Right kidney (tissue), 1 donor: Measurements from ENCODE around the gene NEDD4L.
A peak's percentile ranks its signal among the peaks of the same experiment; 100 is the strongest.

ENCODE experiments used
- DNase-seq: peaks from one replicate; pipeline ENCODE4 v3.0.0-alpha.2; 2016

The NEDD4L gene

DNA sequence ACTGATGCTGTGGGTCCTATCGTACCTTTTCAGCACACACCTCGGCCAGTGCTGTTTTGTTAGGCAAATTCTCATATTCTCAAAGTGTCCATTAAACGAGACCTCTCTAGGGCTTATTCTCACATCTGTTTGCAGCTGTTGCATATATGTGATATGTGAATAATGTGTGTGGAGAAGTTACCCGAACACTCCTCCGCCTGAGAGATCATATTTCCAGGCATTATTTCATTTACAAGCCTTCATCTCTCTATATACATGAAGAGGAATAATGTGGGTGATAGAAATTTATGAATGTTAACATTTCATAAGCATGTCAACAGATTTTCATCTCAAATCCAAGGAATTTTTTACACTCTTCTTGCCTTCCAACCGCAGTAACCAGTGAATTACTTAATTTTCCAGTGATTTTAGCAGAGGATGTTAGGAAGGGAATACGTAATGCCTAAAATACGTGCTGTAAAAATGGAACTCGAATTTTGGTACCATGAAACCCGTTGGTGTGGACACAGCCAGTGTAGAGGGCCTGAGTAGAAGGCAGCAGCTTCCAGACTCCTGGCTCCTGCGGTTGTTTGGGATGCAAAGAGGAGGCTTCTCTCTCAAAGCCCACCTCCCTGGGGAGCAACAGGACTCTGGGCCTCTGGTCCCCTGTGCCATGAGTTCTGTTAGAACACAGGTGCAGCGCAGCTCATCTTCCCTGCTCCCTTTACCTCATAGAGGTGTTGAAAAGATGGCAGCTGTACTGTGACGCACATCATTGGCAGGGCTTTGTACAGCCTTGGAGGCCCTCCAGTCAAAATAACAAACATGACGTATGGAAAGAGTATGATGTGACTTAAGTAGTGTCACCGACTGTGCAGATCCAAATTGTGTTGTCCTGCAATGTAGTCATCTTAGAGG lies 280.1 kb downstream of the NEDD4L start:
- no peak for DNase-seq

DNA sequence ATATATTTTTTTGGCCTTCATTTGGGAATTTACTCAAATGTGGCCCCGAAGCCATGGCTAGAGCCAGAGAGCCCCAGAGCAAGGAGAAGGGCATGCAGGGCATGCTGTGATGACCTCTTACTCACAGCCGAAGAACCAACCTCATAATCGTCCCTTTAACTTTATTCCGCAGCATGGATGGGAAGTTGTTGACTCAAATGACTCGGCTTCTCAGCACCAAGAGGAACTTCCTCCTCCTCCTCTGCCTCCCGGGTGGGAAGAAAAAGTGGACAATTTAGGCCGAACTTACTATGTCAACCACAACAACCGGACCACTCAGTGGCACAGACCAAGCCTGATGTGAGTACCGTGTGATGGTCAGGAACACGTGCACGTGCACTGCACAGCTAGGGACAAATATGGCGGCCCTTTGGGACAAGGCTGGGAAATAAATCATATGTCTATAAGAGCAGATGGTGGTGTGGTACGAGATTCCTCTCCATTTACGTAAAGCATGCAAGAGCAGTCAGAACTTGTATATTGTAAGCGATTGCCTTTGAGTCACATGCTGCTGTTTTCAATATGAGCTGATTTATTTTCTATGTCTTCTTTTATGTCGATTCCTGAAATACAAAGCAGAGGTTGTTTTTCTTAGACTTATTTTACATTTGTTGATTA lies 280.9 kb downstream of the NEDD4L start:
- DNase-seq = no peak

DNA sequence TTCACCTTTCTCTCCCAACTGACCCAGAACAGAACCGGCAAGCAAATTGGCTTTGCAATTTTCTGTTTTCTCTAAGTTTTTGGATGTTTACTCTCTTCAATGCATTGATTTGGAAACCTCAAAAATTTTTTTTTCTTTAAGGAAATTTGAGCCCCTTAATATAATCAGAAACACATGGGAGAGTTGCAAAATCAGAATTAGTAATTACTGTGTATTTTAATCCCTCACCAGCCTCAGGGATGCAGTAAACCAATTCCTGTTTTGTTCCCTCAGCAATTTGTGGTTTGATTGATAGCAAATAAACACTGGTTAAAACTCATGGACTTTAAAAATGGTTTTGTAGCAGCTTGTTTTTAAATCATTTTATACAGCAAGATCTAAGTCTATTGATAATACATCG lies 281.5 kb downstream of the NEDD4L start:
- DNase-seq = no peak

DNA sequence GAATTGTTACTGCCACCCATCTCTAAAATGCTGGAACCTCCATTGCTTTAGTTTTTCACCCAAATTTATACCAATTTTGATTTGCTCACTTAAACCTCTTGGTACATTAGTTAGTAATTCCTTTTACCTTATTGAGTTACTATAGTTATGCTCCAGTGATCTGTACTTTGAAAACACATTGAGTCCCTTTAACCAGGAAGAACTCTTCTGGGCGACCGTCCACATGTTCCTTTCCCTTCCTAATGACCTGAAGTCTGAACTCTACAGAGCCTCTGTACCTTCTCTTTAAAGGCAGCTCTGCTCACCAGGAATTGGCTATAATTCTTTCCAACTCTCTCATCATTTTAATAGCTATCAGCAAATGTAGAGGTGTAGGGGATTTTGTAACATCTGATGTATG lies 290.0 kb downstream of the NEDD4L start:
- DNase-seq = no peak

DNA sequence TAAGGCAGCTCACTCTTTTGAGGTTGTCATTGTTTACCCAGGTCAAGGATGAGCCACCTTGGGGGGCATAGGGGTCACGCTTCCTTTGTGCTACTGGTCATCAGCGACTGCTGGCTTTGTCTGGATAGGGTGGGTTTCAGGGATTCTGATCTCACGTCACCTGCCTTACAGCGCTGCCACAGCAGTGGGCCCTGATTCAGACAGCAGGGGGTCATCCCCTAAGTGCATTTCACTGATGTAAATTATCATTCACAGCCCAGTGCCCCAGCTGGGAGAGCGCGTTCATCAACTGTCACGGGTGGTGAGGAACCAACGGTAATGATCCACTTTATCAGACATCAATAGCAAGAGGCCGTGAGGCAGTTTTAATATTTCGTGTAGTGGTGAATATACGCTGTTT lies 291.2 kb downstream of the NEDD4L start:
- no peak for DNase-seq

DNA sequence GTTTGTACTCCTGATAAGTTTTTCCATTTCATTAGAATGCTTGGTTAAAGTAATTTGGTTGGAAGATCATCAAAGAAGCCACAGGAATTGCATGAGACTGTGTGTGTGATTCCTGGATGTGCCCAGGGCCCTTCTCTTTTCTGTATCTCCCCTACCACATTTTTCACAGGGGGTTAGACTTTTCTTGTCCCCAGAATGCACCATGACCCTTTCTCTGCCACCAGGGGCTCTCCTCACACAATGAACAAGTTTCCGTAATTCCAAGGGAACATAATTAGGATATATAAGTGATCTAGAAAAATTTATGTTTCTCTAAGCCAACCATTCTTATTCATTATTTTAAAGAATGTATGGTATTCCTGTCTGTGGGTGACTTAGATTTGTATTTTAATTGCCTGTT lies 291.8 kb downstream of the NEDD4L start:
- DNase-seq = no peak

DNA sequence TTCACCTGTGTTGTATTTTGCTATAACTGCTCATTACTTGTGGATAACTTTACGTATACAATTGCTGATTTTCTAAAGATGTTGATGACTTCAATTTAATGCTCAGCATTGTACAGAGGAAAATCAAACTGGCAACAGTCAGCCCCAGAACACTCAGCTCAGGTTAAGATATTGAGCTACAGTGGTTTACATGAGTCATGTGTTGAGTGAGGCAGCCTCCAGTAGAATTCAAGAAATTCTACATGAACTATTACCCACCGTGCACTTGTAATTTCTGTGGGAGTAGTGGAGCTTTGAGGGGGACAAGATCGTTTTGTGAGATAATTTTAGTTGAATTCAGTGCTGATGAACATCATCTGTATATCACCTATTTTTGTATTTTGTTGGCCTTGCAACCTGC lies 292.6 kb downstream of the NEDD4L start:
- no peak for DNase-seq

DNA sequence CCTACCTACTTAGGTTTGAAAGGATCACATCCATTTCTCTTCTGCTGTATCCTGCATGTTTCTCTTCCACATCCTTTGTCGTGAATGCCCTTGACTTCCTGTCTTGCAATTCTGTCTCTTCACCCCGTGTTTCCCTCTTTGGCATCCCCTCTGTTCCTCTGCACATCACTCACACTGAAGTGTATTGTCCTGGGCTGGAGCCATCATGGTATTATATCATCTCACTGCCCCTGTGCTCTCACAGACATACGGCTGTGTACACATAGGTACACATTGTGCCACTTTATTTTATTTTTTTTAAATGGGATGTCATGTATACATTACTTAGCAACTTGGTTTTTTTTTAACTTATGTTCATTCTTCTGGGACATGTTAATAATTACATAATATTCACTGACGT lies 293.3 kb downstream of the NEDD4L start:
- DNase-seq = no peak

DNA sequence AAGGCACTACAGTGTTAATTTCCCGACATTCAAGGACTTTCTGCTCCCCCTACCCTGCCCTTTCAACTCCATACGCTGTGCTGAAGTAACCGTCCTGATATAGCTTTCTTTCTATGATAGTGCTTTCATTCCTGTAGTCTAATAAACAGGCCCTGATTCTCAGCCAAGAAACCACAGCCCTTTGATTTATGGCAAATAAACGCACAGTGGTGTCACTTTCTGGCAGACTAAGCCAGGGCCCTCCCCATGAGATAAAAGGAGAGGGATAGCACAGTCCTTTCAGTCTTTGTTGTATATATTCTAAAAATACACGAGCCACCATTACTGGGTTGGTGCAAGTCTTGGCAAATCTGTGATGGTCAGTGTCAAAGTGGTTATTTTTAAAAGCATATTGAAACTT lies 293.7 kb downstream of the NEDD4L start:
- no peak for DNase-seq

DNA sequence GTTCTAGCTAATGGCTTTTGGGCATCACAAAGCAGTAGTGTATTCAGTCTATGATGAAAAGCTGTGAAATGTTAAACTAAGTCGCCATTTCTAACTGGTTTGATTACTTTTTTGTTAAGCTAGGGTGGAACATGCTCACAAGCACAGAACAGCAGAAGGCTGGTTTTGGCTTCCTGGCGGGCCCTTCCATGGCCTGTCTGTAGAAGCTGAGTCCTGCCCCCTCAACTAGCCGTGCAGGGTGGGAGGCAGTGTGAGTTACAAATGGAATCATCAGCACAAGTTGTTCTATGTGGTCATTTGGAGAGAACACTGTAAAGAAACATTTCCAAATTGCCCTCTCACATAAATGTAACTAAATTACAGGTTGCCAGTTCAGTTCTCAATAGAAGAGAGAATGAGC lies 294.1 kb downstream of the NEDD4L start:
- no peak for DNase-seq

DNA sequence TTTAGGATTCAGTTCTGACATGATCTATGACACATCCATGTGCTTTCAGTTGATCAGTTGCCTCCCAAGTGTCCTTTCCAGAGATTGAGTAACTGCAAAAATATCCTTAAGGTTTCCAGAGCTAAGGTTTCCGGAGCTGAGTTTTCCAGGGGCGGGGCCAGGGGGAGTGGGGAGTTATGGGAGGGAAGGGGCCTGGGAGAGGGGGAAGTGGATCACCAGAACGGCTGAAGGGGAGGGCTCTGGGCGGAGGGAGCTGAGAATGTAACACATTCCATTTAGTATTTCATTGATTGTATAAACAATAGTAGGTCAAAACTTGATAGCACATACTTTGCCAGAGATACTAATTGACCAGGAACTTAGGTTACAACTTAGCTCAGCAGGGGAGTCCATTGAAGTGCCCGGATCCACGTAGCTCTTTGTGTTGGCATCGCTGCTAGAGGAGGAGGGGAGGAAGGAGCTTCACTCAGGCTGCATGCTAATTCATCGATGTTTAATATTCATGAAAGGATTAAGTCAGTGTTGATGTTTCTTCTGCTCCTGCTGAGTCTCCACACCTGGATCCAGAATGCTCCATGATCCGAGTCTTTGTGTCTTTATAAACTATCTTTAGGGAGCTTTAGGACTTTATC lies 295.1 kb downstream of the NEDD4L start:
- DNase-seq = peak; percentile 50

DNA sequence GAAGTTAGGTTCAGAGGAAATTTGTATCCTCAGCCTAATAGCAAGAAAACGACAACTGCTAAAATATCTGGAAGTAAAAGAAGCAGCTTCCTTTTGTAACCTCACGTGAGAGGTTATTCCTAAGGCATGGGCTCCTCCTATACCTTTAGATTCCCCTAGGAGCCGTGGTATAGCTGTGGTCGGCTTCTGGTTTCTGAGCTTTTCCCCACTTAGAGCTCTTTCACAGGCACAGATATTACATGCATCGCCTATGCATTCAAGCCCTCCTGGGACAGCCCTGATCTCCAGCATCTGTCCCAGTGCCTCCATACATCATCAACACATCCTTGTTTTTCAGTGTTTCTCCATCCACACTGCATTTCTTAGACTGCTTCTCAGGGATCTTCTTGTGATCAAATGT lies 295.9 kb downstream of the NEDD4L start:
- DNase-seq = no peak

DNA sequence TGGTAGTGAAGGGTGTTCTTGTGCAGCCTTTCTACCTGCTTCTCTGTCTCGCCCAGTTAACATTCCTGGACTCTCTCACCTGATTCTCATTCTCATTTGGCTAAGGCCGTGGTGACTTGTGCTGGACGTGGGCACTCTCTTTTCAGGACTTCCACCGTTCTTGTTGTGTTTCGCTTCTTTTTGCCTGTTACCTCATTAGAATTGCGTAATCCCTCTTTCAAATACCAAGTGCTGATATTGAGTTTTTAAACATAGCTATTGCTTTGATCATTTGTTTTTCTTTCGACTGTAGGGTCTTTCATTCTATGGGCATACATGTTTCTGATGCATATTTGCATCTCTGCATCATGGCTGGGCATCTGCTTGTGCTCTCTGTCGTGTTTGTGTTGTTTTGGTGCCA lies 297.9 kb downstream of the NEDD4L start:
- DNase-seq = no peak

DNA sequence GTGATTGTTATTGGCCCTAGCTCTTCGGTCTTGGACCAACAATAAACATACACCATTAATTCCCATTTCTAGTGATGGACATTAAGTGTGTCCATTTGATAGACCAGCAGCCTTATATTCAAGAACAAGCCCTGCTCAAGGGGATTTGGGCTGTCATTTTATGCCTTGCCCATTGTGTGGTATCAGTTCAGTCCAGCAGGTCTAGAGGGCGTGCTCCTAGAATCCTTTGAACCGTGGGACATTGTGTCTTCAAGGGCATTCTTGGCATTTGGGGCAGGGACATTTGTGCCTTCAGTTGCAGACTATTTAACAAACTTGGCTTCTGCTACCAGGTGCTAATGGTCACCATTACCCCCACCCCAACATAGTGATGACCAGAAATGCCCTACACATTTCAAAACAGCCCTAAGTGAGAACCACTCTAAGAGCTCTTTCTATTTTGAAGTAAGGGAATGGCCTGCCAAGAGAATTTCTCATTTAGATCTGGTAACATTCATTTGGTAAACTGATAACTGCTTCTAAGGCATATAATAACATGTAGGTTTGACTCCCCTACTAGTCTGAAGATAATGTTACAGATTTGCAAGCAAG lies 300.1 kb downstream of the NEDD4L start:
- DNase-seq = no peak

DNA sequence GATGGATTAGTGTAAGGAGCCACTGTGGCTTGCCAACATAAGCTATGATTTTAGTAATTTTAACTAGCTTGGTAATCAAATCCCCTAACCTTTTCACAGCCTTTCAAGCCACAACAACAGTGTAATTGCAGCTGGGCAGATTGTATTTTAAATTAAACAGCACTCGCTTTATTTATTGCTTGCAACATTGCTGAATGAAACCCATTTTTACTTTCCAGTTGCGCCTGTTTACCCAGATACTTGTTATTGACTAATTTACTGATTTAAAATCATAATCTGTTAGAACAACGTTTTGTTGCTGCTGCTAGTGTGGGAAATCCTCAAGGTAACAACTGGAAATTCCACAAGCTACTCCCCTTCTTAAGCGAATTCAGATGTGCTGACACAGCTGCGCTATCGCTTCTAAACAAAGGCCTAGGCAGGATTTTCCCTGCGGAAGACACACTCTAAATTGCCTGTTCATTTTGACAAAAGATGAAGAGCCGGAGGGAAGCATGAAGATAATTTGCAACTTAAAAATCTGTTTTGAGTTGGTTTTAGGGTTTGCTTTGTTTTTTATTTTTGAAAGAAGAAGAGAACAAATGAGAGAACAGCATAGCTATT lies 300.9 kb downstream of the NEDD4L start:
- DNase-seq = peak; percentile 37

DNA sequence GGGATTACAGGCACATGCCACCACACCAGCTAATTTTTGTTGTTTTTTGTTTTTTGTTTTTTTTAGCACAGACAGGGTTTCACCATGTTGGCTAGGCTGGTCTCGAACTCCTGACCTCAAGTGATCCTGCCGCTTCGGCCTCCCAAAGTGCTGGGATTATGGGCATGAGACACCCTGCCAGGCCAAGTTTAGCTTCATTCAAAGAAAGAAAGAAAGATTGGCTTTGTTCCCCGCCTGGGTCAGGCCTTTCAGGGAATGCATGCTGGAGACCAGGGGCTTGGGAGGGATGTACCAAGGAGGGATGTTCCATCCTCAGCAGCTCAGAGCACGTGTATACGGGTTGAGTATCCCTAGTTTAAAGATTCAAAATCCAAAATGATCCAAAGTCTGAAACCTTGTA lies 301.8 kb downstream of the NEDD4L start:
- DNase-seq = no peak

DNA sequence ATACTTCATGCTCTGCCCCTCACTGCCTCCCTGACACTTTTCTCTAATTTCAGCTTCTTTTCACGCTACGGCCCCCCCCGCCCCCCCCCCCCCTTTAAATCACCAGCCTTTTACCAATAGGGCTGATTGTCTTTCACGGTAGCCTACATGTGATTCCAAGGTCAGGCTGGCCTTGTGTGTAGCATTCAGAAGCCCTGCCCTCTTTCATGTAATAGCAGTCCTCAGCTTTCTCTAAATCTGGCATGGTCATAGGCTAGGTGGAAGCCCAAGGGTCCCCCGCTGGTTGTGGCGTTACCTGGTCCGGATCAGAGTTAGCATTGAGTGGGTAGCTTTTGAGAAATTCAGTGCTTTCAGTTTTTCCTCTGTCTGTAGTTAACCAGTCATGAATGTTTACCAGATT lies 303.1 kb downstream of the NEDD4L start:
- DNase-seq = no peak

DNA sequence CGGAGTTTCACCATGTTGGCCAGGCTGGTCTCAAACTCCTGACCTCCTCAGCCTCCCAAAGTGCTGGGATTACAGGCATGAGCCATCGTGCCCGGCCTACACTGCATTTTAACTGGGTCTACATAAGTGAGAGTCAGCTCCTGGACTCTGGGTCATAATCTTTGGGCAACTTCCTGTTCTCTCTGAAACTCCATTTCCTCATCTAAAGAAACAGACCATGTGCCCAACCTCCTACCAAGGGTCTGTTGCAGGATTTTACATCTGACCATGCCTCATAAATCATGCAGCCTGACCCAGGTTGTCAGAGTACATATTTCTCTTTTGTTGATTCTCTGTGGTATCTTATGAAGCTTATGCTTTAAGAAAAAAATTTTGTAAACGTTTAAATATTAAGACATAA lies 304.5 kb downstream of the NEDD4L start:
- DNase-seq = no peak

DNA sequence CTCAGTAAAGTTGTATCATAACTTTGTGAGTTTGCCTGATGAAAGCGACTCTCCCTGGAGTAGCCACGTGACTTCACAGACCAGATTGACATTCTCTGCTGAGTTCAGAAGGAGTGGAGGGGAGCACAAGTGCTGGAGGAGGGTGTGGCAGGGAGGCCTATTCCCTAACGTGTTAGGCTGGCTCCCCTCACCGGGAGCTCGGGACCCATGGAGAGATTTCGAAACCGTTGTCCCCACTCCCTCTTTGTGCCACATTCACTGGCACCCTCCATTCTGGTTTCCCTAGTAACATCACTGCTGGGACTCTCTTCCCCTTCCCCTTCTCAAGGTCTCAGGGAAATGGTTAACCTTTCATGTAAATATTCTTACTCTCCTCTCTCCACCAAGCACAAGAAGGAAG lies 304.9 kb downstream of the NEDD4L start:
- no peak for DNase-seq

DNA sequence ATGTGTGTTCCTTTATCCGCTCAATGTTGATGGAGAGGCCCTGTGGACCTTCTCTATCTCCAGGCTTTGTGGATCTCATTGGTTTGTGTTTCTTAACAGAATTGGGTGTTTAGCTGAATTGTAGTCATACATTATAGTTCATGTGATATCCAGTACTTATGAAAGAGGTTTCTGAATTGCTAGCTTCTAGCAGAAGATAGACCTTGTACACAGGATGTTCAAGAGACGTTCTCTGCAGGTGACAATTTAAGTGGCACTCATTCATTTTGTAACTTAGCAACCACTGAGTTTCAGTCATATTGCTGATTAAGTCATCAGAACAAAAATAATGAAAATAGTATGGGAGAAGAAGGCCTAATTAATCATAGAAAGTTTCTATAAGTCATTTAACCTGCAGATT lies 305.6 kb downstream of the NEDD4L start:
- no peak for DNase-seq

DNA sequence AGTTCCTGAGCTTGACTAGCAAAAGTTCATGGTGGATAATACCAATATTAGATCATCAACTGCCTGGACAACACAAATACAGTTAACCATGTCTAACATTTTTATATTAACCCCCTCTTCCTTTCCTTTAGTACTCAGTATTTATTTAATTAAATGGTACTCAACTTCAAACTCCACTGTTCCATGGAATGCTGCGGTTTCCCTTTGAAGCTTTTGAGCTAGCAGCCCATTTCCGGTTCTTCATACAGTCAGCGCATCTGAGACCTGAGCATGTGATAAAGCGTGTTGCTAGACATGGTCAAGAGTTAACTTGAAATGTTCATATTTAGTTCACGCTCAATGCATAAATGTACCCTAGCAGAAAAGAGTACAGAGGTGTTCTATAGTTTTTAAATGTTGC lies 306.5 kb downstream of the NEDD4L start:
- DNase-seq = no peak

DNA sequence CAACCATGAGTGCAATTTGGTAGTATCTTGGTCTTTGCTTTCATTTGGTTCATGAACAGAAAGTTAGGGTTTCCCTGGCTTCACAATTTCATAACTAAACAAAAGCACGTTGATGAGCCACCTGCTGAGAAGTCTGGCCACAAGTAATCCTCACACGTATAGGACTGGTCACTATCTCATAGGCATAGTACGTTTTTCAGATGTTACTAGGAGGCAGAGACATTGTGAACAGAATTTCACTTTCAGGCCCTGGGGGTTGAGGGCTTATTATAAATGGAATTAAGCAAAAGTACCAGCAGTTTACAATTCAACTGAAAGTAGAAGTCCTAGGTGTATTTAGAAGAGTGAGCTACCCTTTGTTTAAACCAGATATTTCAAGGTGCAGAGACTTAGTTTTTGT lies 307.8 kb downstream of the NEDD4L start:
- no peak for DNase-seq

DNA sequence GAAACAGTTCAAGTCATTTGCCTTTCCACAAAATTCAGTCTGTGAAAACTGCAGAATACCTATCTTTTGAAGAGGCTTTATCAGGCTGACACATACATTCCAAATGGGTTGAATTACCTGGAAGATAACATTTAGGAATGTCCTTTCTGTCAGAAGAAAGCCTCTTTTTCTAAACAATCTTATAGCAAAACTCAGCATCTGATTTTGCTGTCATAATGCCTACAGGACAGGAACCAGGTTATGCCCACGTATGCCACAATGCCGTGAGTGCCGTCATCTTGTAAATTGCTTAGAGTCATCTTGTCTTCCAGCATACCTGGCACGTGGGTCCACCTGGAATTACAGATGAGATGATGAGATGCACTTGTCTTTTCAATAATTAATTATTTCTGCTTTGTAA lies 309.6 kb downstream of the NEDD4L start:
- no peak for DNase-seq
